Mucosa of descending colon (tissue), 3 donors: ENCODE data around the gene RARA. TPM values are rescaled to one million over a fixed set of nuclear protein-coding genes. Genes with fewer than 3 reads are reported as not detected.

ENCODE experiments used
- ATAC-seq: fragments of 200-7000 bp; cut with Tn5 transposase; one replicate; pipeline ENCODE4 v1.9.1; 2020; ENCODE audit warnings: mild to moderate bottlenecking, moderate library complexity
- DNase-seq, 3 donors: peaks; one replicate each; pipeline ENCODE4 v3.0.0-alpha.2; 2020
- H3K36me3 ChIP-seq: fragments of 200-600 bp; one replicate; pipeline ENCODE4 v1.8.0; 2021; ENCODE audit warnings: low read depth, mild to moderate bottlenecking
- H3K4me1 ChIP-seq: fragments of 200-600 bp; one replicate; pipeline ENCODE4 v1.8.0; 2021; ENCODE audit warnings: low read depth, mild to moderate bottlenecking
- H3K4me3 ChIP-seq: fragments of 200-600 bp; one replicate; pipeline ENCODE4 v1.8.0; 2021; ENCODE audit warnings: mild to moderate bottlenecking
- H3K9me3 ChIP-seq: fragments of 200-600 bp; one replicate; pipeline ENCODE4 v1.8.0; 2021; ENCODE audit warnings: mild to moderate bottlenecking
- CTCF ChIP-seq: fragments of 200-600 bp; IDR thresholded peaks from one replicate; pipeline ENCODE4 v1.8.0; 2022; ENCODE audit warnings: antibody characterized with exemption, mild to moderate bottlenecking
- intact Hi-C, 2 donors: fragments of 100-400 bp; cut with DNase I in 1 of 2; cut with micrococcal nuclease in 1 of 2; formaldehyde crosslinking; loops; one replicate each; pipeline versions ENCODE4 v1.11.0 to v1.11.1; 2022; cut with DNase I, micrococcal nuclease
- total RNA-seq, 3 donors: library from RNA; stranded (reverse); fragmentation: NEBNext Ultra II Directional in 2 of 3; extraction: Animal tissue kit (Norgen Biotek cat#: 25700) in 2 of 3; gene quantifications; one replicate each; pipeline versions ENCODE4 v1.2.1 to v1.2.4, GENCODE V29; 2021 to 2023
- donor health status: DM: no; HTN: no; CAD: no; lungs with moderate emphysema.
- donor health status: DM: no; HTN: no; CAD: no.
- donor health status: DM: no; HTN: yes; CAD: no.

RARA gene
- total RNA-seq, 3 donors from 2014 or later = 42.2 to 51.2 (median 49.6) TPM

GRCh38 chr17:40266882-40267281 is 42.1 kb upstream of the RARA start:
- Histone ChIP-seq H3K4me1 (no peaks in the 10 kb centered on the region), H3K9me3 (no peaks in the 10 kb centered on the region), H3K36me3 (no peaks in the 10 kb centered on the region), H3K4me3 (no peak overlapping the region)
- TF ChIP-seq CTCF = no peak
- intact Hi-C loops = no loop called here
- DNase-seq (no peak), ATAC-seq (no peak)

- no peaks in the 10 kb centered on the region for H3K9me3 ChIP-seq
- ATAC-seq (no peak), DNase-seq (no peak)
- intact Hi-C loops = no loop called here
- H3K36me3 ChIP-seq = no peaks in the 10 kb centered on the region
- no peak for TF ChIP-seq CTCF
- no peaks in the 10 kb centered on the region for H3K4me1 ChIP-seq
- no peak overlapping the region for H3K4me3 ChIP-seq
Measured at GRCh38 chr17:40268141-40268712, 40.8 kb upstream of the RARA start.

- DNase-seq (no peak), ATAC-seq (no peak)
- Histone ChIP-seq H3K36me3 (peaks cover 12% of the 10 kb centered on the region), H3K4me1 (peaks cover 3% of the 10 kb centered on the region), H3K9me3 (no peaks in the 10 kb centered on the region), H3K4me3 (no peak overlapping the region)
- TF ChIP-seq CTCF = no peak
- intact Hi-C loops = no loop called here
Measured at GRCh38 chr17:40278414-40278813, 30.6 kb upstream of the RARA start.

DNA sequence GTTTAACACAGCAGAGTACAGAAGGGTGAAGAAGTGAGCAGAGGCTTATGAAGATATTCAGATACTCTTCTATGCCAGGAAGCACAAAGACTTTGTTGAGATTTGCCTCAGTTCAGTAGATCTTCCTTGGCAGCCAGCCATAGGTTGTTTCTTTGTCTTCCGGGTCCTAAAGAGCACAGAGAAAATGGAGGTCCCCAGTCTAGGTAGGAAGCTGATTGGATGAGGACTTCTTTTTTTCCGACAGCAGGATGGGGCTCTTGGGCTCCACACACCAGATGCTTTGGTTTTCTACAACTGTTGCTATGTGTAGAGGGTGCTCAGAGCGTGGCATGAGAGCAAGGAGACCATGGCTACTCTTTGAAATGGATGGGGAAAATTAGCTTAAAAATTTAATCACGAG is 29.6 kb upstream of the RARA start:
- intact Hi-C loops = no loop called here
- DNase-seq (no peak), ATAC-seq (no peak)
- no peak overlapping the region for H3K4me3 ChIP-seq
- no peak for TF ChIP-seq CTCF
- no peaks in the 10 kb centered on the region for H3K9me3 ChIP-seq
- peaks cover 12% of the 10 kb centered on the region for H3K4me1 ChIP-seq
- H3K36me3 ChIP-seq = peaks cover 12% of the 10 kb centered on the region

DNA sequence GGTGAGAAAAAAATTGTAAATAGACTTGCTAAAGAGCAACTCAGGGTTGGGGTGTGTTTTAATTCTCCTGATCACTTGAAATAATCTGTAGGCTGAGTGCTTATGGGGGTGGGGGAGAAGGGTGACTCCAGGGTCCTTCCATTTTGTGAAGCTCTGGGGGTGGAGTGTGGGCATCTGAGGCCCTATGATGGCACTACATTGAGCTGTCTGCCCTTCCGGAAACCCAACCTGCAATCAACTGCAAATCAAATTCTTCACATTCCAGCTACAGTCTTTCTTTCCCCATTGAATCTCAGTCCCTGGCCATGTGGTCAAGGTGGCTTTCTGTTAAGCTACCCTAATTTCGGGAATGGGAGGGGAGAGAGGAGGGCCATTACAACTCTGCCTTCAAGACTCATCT is 27.3 kb upstream of the RARA start:
- no peak for TF ChIP-seq CTCF
- DNase-seq (no peak), ATAC-seq (no peak)
- Histone ChIP-seq H3K4me1 (peaks cover 26% of the 10 kb centered on the region), H3K4me3 (no peak overlapping the region), H3K9me3 (no peaks in the 10 kb centered on the region), H3K36me3 (peaks cover 8% of the 10 kb centered on the region)
- intact Hi-C loops = loop anchor here in 1 of 2 donors (10.0 kb wide), 1 partner anchor 87 kb away; no protein-coding TSS in a partner anchor

DNA sequence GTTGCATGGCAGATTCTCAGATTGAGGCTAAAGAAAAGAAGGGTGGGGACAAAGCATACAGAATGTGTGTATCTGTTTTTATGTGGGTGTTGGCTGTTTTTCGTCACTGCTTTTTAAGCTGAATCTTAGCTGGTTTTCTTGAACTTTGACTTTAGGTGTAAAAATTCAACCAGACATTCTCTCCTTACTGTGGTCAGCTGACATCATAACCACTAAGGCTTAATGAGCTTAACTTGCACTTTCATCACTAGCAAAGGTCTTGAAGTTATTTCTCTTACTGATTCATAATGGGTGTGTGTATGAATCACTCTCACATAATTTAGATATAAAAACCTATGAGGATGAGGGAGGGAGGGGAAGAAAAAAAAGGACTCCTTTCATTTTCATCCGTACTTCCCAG is 25.3 kb upstream of the RARA start:
- peak; percentile 70 for ATAC-seq
- Histone ChIP-seq H3K9me3 (no peaks in the 10 kb centered on the region), H3K36me3 (peaks cover 3% of the 10 kb centered on the region), H3K4me3 (no peak overlapping the region), H3K4me1 (peaks cover 30% of the 10 kb centered on the region)
- DNase-seq = peak in 1 of 3 donors; percentile 51
- intact Hi-C loops = loop anchor here in 1 of 2 donors (10.0 kb wide), 1 partner anchor 89 kb away; no protein-coding TSS in a partner anchor
- no peak for TF ChIP-seq CTCF
